HG03175 (cell line): ENCODE measurements around the gene CDA.

Source experiments
- ATAC-seq: cut with Tn5 transposase; IDR thresholded peaks from one replicate; pipeline ENCODE4 v1.9.1; 2021; ENCODE audit warnings: mild to moderate bottlenecking, moderate library complexity; ENCODE audit not compliant: unreplicated experiment

Gene CDA

GRCh38 chr1:20588634-20589225 lies at the start of gene CDA:
CDA (plus strand) TSS chr1:20589097; CDS start chr1:20589130, 33 bp downstream.
- no peak for ATAC-seq

GRCh38 chr1:20540281-20540680 lies 48.6 kb upstream of the CDA start:
- no peak for ATAC-seq

- ATAC-seq = no peak
These were observed 42.3 kb upstream of the CDA start for GRCh38 chr1:20546637-20547036.

GRCh38 chr1:20551161-20551560 lies 37.7 kb upstream of the CDA start:
- ATAC-seq = no peak

GRCh38 chr1:20551945-20552727 lies 36.8 kb upstream of the CDA start, which contains the start of gene FAM43B:
FAM43B (plus strand) TSS chr1:20552573; CDS start chr1:20552974, 401 bp downstream.
- no peak for ATAC-seq

GRCh38 chr1:20552728-20553445 lies 36.0 kb upstream of the CDA start:
- no peak for ATAC-seq

- ATAC-seq = no peak
These were observed 33.7 kb upstream of the CDA start for GRCh38 chr1:20555025-20555757.

GRCh38 chr1:20555758-20556120 lies 33.2 kb upstream of the CDA start:
- no peak for ATAC-seq

- ATAC-seq = no peak
These were observed 30.7 kb upstream of the CDA start for GRCh38 chr1:20558191-20558590.

GRCh38 chr1:20560966-20561365 lies 27.9 kb upstream of the CDA start:
- ATAC-seq = no peak

GRCh38 chr1:20565234-20565633 lies 23.7 kb upstream of the CDA start:
- no peak for ATAC-seq

GRCh38 chr1:20569523-20570098 lies 19.3 kb upstream of the CDA start:
- no peak for ATAC-seq

GRCh38 chr1:20571427-20571826 lies 17.5 kb upstream of the CDA start:
- ATAC-seq = no peak

GRCh38 chr1:20573987-20574386 lies 14.9 kb upstream of the CDA start:
- no peak for ATAC-seq

- ATAC-seq = no peak
These were observed 14.0 kb upstream of the CDA start for GRCh38 chr1:20574686-20575540.

GRCh38 chr1:20575541-20576336 lies 13.2 kb upstream of the CDA start:
- ATAC-seq = no peak

- no peak for ATAC-seq
These were observed 10.8 kb upstream of the CDA start for GRCh38 chr1:20578062-20578461.

GRCh38 chr1:20578721-20579395 lies 10.0 kb upstream of the CDA start:
- ATAC-seq = no peak

- ATAC-seq = no peak
These were observed 4.0 kb upstream of the CDA start for GRCh38 chr1:20584890-20585289.
